NCI-H524 (cell line): ENCODE measurements around the gene ATP6V0A4.
"Not testable (repeated sequence)": the region's sequence is repeated elsewhere in the genome, so short reads cannot be mapped to it uniquely, and the experiment has no call there.

ENCODE experiments used
- DNase-seq, 2 experiments: peaks; one replicate each; lab custom pipeline; 2025; lab: John Stamatoyannopoulos, UW

The ATP6V0A4 gene

GRCh38 chr7:138797715-138798320 is at the start of gene ATP6V0A4, which contains the start of gene TMEM213:
Gene ATP6V0A4 (minus strand): TSS chr7:138798196. CDS start chr7:138771247, 26,949 bp downstream.
Gene TMEM213 (plus strand): TSS chr7:138797994. CDS start chr7:138798105, 111 bp downstream.
- no peak for DNase-seq

- DNase-seq = no peak
These were observed 47.7 kb upstream of the ATP6V0A4 start for GRCh38 chr7:138845711-138846110.

GRCh38 chr7:138843632-138844580 is 45.9 kb upstream of the ATP6V0A4 start:
- DNase-seq = no peak

- no peak for DNase-seq
These were observed 44.1 kb upstream of the ATP6V0A4 start for GRCh38 chr7:138842111-138842510.

GRCh38 chr7:138838166-138838565 is 40.2 kb upstream of the ATP6V0A4 start:
- DNase-seq = no peak

- no peak for DNase-seq
These were observed 39.6 kb upstream of the ATP6V0A4 start for GRCh38 chr7:138837627-138838026.

- no peak for DNase-seq
These were observed 37.1 kb upstream of the ATP6V0A4 start for GRCh38 chr7:138835087-138835486.

- no peak for DNase-seq
These were observed 36.6 kb upstream of the ATP6V0A4 start for GRCh38 chr7:138834583-138834982.

GRCh38 chr7:138833596-138833995 is 35.6 kb upstream of the ATP6V0A4 start:
- no peak for DNase-seq

- no peak for DNase-seq
These were observed 35.0 kb upstream of the ATP6V0A4 start for GRCh38 chr7:138832966-138833365.

GRCh38 chr7:138829335-138829734 is 31.3 kb upstream of the ATP6V0A4 start:
- no peak for DNase-seq

- no peak for DNase-seq
These were observed 30.3 kb upstream of the ATP6V0A4 start for GRCh38 chr7:138828302-138828701.

- no peak for DNase-seq
These were observed 27.2 kb upstream of the ATP6V0A4 start for GRCh38 chr7:138825049-138825721.

GRCh38 chr7:138822867-138823535 is 25.0 kb upstream of the ATP6V0A4 start:
- no peak for DNase-seq

GRCh38 chr7:138821912-138822311 is 23.9 kb upstream of the ATP6V0A4 start:
- no peak for DNase-seq

- DNase-seq = no peak
These were observed 21.6 kb upstream of the ATP6V0A4 start for GRCh38 chr7:138819625-138820024.

GRCh38 chr7:138816650-138817049 is 18.7 kb upstream of the ATP6V0A4 start:
- no peak for DNase-seq

GRCh38 chr7:138814816-138815332 is 16.9 kb upstream of the ATP6V0A4 start:
- DNase-seq = no peak

- DNase-seq = no peak
These were observed 15.9 kb upstream of the ATP6V0A4 start for GRCh38 chr7:138813945-138814344.

- not testable (repeated sequence) for DNase-seq
These were observed 13.3 kb upstream of the ATP6V0A4 start for GRCh38 chr7:138811327-138811726.

- DNase-seq = no peak
These were observed 11.3 kb upstream of the ATP6V0A4 start for GRCh38 chr7:138809346-138809745.

- DNase-seq = no peak
These were observed 6.6 kb upstream of the ATP6V0A4 start for GRCh38 chr7:138804618-138805017.
